Fibroblast of the aortic adventitia (primary cell): ENCODE results near the gene ELL2. TPM values are rescaled to one million over a fixed set of nuclear protein-coding genes. Genes with fewer than 3 reads are reported as not detected.
A peak's percentile ranks its signal among the peaks of the same experiment; 100 is the strongest.
"Not testable (repeated sequence)": the region's sequence is repeated elsewhere in the genome, so short reads cannot be mapped to it uniquely, and the experiment has no call there.

Experiments used
- DNase-seq: peaks from one replicate; pipeline ENCODE4 v3.0.0-alpha.2; 2010; ENCODE audit warnings: low read depth
- H3K4me3 ChIP-seq: 2 replicates; pipeline ENCODE4 v1.5.1; 2011; ENCODE audit warnings: low read depth, mild to moderate bottlenecking, control low read depth, low read length, moderate library complexity
- total RNA-seq: library from RNA; depleted of rRNA; stranded (reverse); fragments of >200 nt; gene quantifications from 2 replicates; pipeline ENCODE4 v1.2.3, GENCODE V29; 2012; ENCODE audit warnings: low replicate concordance
- TF ChIP-seq, protein P1 (sequence below): IDR thresholded peaks from 2 replicates; pipeline ENCODE4 v1.5.1; 2011; ENCODE audit warnings: mild to moderate bottlenecking, low read length, control low read depth, inconsistent platforms; ENCODE audit not compliant: insufficient read depth

Gene ELL2
- total RNA-seq, 1 donor: 51.1 TPM

DNA sequence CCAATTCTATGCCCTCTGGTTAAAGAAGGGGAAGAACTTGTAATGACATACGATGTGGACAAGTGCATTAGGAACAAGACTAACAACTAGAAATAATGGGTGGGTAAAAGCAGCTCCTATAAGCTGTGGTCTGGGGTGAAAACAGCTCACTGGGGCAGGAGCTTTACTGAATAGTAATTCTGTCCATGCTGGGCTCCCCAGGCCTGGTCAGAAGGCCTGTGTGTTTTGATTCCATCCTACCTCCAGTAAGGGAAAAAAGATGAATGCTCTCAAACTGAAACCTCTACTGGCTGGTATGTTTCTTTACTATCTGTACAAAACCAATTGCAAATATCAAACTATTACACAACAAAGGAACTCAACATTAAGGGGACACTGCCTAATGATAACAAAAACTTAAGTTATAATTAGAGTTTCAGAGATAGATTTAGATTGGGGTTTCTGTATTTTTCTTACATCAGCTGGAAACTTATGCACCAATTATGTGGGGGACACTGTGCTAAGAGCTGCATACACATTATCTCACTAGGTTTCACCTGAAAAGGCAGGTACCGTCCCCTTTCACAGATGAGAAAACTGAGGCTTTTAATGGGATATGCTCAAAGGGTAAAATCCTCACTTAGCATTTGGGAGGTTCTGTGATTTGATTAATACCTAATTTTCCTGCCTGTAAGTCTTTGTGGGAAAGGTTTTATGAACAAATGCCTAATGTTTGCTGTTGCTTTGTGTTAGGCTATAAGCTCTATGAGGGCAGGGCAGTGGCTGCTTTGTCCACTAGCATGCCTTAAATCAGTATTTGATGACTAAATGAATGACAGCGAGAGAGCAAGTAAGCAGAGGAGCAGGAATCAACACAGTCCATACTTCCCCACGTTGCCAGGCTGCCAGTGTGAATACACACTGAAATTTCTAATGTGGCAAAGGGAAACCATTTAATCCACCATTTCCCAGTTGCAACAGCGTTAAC lies 53.6 kb downstream of the ELL2 start:
- H3K4me3 ChIP-seq: no peak overlapping the region
- TF ChIP-seq, protein P1, sequence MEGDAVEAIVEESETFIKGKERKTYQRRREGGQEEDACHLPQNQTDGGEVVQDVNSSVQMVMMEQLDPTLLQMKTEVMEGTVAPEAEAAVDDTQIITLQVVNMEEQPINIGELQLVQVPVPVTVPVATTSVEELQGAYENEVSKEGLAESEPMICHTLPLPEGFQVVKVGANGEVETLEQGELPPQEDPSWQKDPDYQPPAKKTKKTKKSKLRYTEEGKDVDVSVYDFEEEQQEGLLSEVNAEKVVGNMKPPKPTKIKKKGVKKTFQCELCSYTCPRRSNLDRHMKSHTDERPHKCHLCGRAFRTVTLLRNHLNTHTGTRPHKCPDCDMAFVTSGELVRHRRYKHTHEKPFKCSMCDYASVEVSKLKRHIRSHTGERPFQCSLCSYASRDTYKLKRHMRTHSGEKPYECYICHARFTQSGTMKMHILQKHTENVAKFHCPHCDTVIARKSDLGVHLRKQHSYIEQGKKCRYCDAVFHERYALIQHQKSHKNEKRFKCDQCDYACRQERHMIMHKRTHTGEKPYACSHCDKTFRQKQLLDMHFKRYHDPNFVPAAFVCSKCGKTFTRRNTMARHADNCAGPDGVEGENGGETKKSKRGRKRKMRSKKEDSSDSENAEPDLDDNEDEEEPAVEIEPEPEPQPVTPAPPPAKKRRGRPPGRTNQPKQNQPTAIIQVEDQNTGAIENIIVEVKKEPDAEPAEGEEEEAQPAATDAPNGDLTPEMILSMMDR: no peak
- DNase-seq: no peak

DNA sequence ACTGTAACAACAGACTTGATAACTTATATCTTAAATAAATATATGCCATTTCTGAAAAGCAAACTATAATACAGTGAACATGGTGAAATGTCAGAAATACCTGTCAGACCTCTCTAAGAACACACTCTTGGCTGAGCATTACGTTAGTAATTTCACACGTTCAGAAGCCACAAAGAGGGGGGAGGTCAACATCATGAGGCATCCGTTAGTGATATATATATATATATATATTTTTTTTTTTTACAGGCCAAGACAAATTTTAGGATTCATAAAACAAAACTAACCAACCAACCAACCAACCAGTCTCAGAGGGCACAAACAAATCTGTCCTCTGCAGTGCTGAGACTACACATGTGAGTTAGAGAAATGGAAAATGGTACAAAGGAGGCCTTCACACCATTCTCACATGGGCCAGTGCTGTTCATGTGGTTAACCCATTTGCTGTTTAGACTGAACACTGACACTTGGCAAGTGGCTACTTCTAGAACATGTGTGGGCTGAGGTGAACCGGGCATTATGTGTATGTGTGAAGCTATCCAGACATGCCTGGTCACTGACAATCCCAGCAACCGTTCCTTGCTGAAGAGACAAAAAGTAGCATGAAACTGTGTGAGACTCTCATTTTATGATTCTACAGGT lies 54.5 kb downstream of the ELL2 start:
- TF ChIP-seq, protein P1: no peak
- H3K4me3 ChIP-seq: no peak overlapping the region
- no peak for DNase-seq

DNA sequence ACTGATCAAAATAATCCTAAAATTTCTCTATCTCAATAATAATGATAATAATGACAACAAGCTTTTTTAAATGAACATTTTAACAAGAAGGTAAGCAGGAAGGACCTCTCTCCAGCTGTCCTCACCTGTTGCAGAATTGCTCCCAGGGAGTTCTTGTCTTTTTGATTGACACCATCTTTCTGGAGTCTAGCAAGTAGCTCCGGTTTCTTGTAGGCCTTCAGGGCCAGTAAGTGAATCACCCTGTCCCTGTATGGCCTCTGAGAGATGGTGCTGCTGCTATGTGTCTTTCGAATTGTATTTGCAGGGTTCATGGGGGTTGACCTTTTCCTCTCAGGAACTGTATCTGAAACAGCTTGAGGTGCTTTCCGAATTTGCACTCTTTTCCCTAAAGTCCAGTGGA lies 55.3 kb downstream of the ELL2 start:
- DNase-seq, H3K4me3 ChIP-seq: not testable (repeated sequence)

- no peak for DNase-seq
- TF ChIP-seq, protein P1: no peak
- no peak overlapping the region for H3K4me3 ChIP-seq
These were observed 56.8 kb downstream of the ELL2 start for GRCh38 chr5:95904827-95905226.

- DNase-seq: no peak
- TF ChIP-seq, protein P1: no peak
- H3K4me3 ChIP-seq: no peak overlapping the region
These were observed 57.8 kb downstream of the ELL2 start for GRCh38 chr5:95903838-95904237.

- TF ChIP-seq, protein P1: no peak
- H3K4me3 ChIP-seq: no peak overlapping the region
- DNase-seq: peak; percentile 32
These were observed 59.7 kb downstream of the ELL2 start for GRCh38 chr5:95901676-95902627.
